ENCODE data around the gene MYMK. TPM values are rescaled to one million over a fixed set of nuclear protein-coding genes. Genes with fewer than 3 reads are reported as not detected.

MYMK gene
- total RNA-seq, 1 experiment from 2014 or later: not detected

DNA sequence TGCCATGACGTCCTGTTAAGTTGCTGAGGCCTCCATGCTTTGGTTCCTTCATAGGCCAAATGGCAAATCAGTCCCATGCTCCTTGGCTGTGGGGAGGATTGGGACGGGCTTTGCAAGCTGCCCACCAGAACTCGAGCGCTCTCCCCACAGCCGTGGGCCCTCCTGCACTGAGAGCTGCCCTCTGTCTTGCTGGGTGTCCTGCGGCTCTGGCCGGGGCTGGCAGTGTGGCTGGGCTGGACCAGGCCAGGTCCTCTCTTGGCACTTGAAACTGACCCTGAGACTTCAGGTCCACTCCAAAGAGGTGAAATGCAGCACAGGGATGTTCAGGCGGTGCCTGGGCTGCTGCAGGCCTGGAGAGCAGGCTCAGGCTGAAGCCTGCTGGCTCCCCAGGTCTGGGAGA is 7.0 kb downstream of the MYMK start:
- H3K4me1 ChIP-seq: no peaks in the 10 kb centered on the region
- Mint-ChIP-seq H3K36me3 (ENCODE audit: insufficient read depth, unreplicated experiment) (no peaks in the 10 kb centered on the region), H3K27ac (ENCODE audit: unreplicated experiment) (no peak overlapping the region), H3K27me3 (ENCODE audit: insufficient read depth, unreplicated experiment) (no peaks in the 10 kb centered on the region), H3K9me3 (ENCODE audit: unreplicated experiment) (no peaks in the 10 kb centered on the region), H3K4me3 (ENCODE audit: unreplicated experiment) (no peak overlapping the region), H3K4me1 (ENCODE audit: low read depth, unreplicated experiment) (no peaks in the 10 kb centered on the region)
- DNase-seq: no peak
- no peaks in the 10 kb centered on the region for H3K27me3 ChIP-seq (replicated peaks; ENCODE audit: control insufficient read depth, insufficient read depth, low read length)
- H3K36me3 ChIP-seq (ENCODE audit: control insufficient read depth, insufficient read depth, low read length): no peaks in the 10 kb centered on the region
- H3K9me3 ChIP-seq: no peaks in the 10 kb centered on the region
- no TSS peak for BruUV-seq (replicated peaks)
- H3K4me3 ChIP-seq (ENCODE audit: low read depth, low read length): no peak overlapping the region
- CTCF ChIA-PET: no interaction called here
- TF ChIP-seq CTCF (IDR thresholded peaks at IDR 0.05; ENCODE audit: insufficient read depth in 1 of 2, low read depth in 1 of 2, low read length in 1 of 2, severe bottlenecking in 1 of 2, unreplicated experiment in 1 of 2): no peak
- intact Hi-C loops (cut with micrococcal nuclease; ENCODE audit: unreplicated experiment): no loop called here
- POLR2A ChIA-PET: no interaction called here

DNA sequence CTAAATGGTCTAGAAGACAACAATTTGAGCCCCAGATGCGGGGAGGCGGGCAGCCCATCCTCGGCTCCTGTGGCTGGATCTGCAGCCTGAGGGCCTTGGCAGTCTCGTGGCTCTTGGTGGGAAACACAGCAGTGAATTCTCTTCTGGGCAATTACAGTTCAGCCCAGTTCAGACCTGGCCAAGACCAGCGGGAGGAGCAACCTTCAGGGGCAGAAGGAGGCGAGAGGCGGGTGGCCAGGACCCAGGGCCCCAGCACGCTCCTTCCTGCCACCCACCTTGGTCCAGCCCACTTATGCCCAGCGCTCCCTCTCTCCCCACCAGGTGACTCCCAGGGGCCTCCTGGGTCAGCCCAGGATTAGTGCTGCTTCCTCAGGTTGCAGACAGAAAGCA is 7.8 kb downstream of the MYMK start:
- ChIA-PET POLR2A (no interaction called here), CTCF (no interaction called here)
- TF ChIP-seq CTCF (IDR thresholded peaks at IDR 0.05; ENCODE audit: insufficient read depth in 1 of 2, low read depth in 1 of 2, low read length in 1 of 2, severe bottlenecking in 1 of 2, unreplicated experiment in 1 of 2): no peak
- Mint-ChIP-seq H3K4me1 (ENCODE audit: low read depth, unreplicated experiment) (no peaks in the 10 kb centered on the region), H3K9me3 (ENCODE audit: unreplicated experiment) (no peaks in the 10 kb centered on the region), H3K27ac (ENCODE audit: unreplicated experiment) (no peak overlapping the region), H3K36me3 (ENCODE audit: insufficient read depth, unreplicated experiment) (no peaks in the 10 kb centered on the region), H3K4me3 (ENCODE audit: unreplicated experiment) (no peak overlapping the region), H3K27me3 (ENCODE audit: insufficient read depth, unreplicated experiment) (no peaks in the 10 kb centered on the region)
- Histone ChIP-seq H3K36me3 (ENCODE audit: control insufficient read depth, insufficient read depth, low read length) (no peaks in the 10 kb centered on the region), H3K9me3 (no peaks in the 10 kb centered on the region), H3K4me1 (no peaks in the 10 kb centered on the region), H3K27me3 (replicated peaks; ENCODE audit: control insufficient read depth, insufficient read depth, low read length) (no peaks in the 10 kb centered on the region), H3K4me3 (ENCODE audit: low read depth, low read length) (no peak overlapping the region)
- intact Hi-C loops (cut with micrococcal nuclease; ENCODE audit: unreplicated experiment): no loop called here
- no peak for DNase-seq
- BruUV-seq (replicated peaks): no TSS peak

DNA sequence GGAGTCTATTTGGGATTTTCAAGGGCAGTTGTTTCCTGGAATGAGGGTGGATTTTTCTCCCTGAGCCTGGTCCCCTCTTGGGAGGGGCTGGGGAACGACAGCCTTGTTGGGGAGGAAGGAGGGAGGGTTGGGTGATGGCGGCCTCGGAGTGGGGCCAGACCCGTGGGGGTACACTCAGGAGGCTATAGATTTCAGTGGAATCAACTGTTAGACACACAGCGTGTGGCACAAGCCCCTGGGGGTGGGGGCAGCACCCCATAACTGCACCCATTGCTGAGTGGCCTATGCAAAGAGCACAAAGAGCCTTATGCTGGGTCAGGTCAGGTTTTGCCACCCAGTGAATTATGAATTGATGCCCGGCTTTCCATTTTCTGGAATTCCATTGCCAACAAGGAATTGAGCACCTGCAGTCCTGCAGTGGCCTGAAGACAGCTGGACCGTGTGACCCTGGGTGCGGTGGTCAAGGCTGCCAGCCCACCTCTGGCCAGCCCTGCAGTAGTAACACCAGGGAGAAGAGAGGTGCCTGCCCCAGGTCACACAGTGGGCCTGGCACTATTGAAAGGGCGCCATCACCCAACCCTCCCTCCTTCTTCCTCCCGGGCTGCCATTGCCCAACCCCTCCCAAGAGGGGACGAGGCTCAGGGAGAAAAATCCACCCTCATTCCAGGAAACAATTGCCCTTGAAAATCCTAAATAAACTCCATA is 8.4 kb downstream of the MYMK start:
- H3K4me3 ChIP-seq (ENCODE audit: low read depth, low read length): no peak overlapping the region
- no peak for TF ChIP-seq CTCF (IDR thresholded peaks at IDR 0.05; ENCODE audit: insufficient read depth in 1 of 2, low read depth in 1 of 2, low read length in 1 of 2, severe bottlenecking in 1 of 2, unreplicated experiment in 1 of 2)
- H3K36me3 ChIP-seq (ENCODE audit: control insufficient read depth, insufficient read depth, low read length): no peaks in the 10 kb centered on the region
- no peaks in the 10 kb centered on the region for H3K27me3 Mint-ChIP-seq (ENCODE audit: insufficient read depth, unreplicated experiment)
- no peaks in the 10 kb centered on the region for H3K9me3 Mint-ChIP-seq (ENCODE audit: unreplicated experiment)
- no peaks in the 10 kb centered on the region for H3K4me1 Mint-ChIP-seq (ENCODE audit: low read depth, unreplicated experiment)
- ChIA-PET POLR2A (no interaction called here), CTCF (no interaction called here)
- H3K4me1 ChIP-seq: no peaks in the 10 kb centered on the region
- H3K4me3 Mint-ChIP-seq (ENCODE audit: unreplicated experiment): no peak overlapping the region
- no peak overlapping the region for H3K27ac Mint-ChIP-seq (ENCODE audit: unreplicated experiment)
- no TSS peak for BruUV-seq (replicated peaks)
- no peaks in the 10 kb centered on the region for H3K9me3 ChIP-seq
- no peak for DNase-seq
- H3K36me3 Mint-ChIP-seq (ENCODE audit: insufficient read depth, unreplicated experiment): no peaks in the 10 kb centered on the region
- intact Hi-C loops (cut with micrococcal nuclease; ENCODE audit: unreplicated experiment): no loop called here
- no peaks in the 10 kb centered on the region for H3K27me3 ChIP-seq (replicated peaks; ENCODE audit: control insufficient read depth, insufficient read depth, low read length)
